Measurements from ENCODE around the gene IL17RC.

DNA sequence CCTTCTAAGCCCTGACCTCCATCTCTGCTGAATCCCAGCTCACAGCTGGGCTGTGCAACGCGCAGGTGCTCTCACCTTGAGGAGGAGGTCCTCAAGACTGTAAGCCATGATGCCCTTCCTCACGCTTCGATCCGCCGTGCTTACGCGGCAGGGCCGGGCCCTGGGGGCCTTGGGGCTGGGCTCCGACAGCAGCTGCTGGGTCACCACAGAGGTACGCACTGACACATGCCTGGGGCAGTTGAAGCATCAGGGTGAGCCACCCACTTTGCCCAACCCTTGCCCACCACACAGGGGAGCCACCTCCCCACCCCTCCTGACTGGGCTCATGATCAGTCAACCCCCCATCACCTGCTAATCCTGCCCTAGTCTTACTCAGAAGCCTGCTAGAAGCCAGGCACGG is 39.9 kb upstream of the IL17RC start:
- TF ChIP-seq, protein P1, sequence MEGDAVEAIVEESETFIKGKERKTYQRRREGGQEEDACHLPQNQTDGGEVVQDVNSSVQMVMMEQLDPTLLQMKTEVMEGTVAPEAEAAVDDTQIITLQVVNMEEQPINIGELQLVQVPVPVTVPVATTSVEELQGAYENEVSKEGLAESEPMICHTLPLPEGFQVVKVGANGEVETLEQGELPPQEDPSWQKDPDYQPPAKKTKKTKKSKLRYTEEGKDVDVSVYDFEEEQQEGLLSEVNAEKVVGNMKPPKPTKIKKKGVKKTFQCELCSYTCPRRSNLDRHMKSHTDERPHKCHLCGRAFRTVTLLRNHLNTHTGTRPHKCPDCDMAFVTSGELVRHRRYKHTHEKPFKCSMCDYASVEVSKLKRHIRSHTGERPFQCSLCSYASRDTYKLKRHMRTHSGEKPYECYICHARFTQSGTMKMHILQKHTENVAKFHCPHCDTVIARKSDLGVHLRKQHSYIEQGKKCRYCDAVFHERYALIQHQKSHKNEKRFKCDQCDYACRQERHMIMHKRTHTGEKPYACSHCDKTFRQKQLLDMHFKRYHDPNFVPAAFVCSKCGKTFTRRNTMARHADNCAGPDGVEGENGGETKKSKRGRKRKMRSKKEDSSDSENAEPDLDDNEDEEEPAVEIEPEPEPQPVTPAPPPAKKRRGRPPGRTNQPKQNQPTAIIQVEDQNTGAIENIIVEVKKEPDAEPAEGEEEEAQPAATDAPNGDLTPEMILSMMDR (IDR thresholded peaks at IDR 0.05) = no peak
- TF ChIP-seq EZH2 (IDR thresholded peaks at IDR 0.05) (no peak), EZH2phosphoT487 (IDR thresholded peaks at IDR 0.05) (no peak)
